Measurements from ENCODE around the gene RBM20. TPM values are rescaled to one million over a fixed set of nuclear protein-coding genes. Genes with fewer than 3 reads are reported as not detected.

The RBM20 gene
- total RNA-seq, 1 experiment from 2014 or later = 0.06 TPM

DNA sequence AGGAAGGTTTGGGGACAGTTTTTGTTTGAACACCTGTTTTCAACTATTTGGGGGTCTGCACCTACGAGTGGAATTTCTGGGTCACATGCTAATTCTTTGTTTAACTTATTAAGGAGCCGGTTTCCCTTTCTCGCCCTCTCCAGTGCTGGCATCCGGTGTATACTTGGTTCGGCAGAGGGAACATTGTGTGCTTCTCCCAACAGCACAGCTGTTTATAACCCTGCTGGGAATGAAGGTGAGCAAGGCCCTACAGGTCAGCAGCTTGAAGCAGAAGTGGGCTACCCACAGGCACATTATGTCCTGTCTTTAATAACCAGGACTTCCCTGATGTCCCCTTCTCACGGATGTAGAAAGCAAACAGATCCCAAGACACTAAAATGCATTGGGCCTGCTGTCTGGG is 140.1 kb downstream of the RBM20 start:
- DNase-seq (ENCODE audit: low read depth) = no peak

DNA sequence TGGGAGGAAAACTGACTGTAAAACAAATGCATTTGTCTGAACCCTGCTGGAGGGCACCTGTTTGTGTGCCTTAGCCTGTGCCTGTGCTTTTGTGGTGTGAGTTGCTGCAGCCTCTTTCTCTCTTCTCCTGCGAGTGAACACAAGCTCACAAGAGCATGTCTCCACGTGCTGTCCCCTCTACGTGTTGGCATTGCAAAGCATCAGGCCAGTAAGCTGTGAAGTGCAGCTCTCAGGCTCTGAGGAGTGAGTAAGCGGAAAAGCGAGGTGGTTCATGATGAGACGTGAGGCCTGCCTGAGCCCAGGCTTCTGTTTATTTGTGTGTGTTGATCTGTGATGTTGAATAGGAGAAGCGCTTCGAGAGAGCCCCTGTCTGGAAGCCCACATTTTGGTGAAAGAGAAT is 142.0 kb downstream of the RBM20 start:
- no peak for DNase-seq (ENCODE audit: low read depth)

DNA sequence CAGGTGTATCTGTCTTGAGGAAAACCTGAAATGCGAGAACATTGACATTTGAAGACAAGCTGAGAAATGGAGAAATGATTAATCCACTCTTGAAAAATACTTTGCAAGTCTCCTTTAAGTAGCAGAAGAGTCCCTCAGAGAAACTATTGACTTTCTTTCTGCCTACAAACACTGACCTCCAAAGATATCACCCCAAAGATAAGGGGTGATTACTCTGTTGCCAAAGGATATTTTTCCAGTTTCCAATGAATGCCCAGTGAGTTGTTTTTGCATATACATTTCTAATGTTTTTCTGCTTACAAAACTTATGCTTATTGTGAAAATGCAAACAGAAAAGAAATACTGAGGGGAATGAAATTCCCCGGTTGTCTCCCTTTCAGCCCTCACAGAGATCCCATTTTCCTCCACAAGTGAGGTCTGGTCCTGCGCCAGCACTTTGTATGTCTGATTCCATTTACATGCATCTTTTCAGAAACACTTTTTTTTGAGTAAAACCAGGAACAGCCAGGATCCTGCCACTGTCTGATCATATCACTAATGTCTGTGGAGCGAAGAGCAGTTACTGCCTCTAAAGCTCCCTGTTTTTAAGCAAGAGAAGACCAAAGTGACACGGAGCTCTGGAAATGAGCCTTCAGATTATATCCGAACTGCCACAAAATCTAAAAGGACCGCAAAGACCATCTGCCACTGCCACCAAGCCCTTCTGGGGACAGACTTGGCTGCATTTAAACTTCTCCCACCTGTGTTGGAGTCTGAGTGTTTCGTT is 144.7 kb downstream of the RBM20 start:
- DNase-seq (ENCODE audit: low read depth) = no peak

DNA sequence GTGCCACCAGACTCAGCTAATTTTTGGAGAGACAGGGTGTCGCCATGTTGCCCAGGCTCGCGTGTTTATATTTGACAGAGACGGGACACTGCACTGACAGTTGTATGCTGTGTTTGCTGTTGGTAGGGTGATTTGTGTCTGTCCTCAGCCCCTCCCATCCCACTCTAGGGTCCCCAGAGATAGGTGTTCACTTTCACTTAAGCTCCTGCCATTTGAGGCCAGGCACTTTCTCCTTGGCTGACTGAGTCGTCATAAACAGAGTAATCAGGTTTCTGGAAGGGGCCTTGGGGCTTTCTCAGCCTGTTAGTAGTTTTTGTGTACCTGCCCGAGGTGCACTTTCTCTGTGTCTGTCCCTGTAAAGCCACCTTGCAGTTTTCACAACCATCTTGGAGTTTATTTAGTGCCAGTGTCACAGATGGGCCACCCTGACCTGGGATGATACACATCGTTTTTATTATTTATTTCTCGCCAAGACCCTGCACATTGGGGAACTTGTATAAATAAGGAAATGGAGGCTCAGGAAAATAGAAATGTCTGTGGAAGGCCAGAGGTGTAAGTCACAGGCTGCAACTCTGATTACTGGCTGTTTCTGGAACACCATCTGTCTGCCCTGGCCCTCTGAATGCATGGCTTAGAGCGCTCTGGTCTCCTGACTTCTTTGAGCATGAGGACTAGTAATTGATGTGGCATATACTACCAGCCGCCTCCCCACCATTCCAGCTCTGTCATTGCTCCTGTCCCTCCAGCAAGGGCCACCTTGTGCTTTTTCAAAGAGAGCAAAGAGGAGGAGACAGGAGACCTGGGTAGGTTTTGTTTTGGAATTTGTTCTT is 145.7 kb downstream of the RBM20 start:
- DNase-seq (ENCODE audit: low read depth) = no peak

DNA sequence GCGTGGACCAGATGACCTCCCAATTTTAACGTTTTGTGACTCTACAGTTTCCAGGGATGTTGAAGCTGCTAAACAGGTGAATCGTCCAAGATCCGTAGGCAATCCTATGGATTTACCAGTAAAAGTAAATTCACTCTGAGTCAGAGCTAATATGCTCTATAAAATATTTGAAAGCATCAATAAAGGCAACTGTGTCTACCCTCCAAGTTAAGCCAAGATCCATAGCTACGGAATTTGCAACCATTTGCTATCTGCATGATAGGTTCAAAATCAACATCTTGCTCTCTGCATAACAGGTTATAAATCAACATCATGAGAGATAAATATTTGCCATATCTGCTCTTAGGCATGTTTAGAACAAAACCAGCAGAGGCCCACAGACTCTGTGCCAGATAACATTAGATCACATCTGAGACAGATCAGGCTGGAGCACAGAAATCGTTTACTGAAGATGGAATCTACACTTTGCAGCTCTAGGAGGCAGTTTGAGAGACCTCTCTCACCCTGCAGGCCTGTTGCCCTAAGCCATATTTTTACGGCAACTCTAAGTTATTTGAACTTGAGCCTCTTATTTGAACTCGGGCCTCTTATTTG is 146.9 kb downstream of the RBM20 start:
- DNase-seq (ENCODE audit: low read depth) = no peak

DNA sequence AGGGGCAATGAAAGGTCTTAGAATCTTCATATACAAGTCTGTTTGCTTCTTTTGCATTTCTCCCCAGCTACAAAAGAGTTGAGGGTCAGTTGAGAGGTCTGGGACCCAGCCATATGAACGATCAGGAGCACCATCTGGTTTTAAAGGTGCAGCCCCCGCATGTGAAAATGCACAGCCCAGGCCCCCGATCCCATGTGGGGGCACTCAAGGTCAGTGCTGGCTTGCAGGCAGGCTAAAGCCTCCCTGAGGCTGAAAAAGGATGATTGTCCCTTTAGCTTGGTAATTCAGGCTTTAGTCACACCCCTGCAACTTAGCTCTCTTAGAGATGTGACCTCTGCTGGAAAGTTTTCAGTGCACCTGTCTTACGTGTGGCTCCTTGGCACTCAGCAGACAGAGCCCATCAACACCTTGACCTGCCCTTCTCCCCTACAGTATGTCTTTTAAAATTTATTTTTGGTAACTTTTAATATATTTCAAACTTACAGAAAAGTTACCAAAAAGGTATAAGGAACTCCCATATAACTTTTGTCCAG is 147.5 kb downstream of the RBM20 start:
- DNase-seq (ENCODE audit: low read depth) = no peak

DNA sequence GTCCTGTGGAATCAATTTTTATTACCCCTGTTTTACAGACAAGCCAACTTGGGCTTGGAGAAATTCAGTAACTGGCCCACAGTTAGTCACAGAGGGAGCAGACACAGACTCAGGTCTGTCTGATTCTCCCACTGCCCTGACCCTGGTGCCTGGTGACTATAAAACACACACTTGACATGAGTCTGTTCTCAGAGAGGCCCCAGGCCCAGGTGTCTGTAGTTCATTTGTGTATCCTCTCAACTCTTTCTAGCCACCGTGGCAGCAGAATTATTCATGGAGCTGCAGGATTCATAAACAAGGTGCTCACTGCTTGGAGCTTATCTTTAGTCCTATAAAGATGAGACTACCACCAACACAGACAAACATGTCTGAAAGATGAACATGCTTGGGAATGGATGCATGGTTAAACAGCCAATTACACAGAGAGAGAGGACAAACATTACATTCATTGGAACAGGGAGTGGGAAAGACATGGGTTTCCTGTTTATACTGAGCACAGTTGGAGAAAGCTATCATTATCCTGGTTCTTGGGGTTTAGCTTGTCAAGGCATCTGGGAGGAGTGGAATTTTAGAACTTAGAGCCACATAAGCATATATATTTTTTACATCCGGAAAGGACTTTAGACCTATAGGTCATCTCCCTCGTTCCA is 148.5 kb downstream of the RBM20 start:
- no peak for DNase-seq (ENCODE audit: low read depth)

DNA sequence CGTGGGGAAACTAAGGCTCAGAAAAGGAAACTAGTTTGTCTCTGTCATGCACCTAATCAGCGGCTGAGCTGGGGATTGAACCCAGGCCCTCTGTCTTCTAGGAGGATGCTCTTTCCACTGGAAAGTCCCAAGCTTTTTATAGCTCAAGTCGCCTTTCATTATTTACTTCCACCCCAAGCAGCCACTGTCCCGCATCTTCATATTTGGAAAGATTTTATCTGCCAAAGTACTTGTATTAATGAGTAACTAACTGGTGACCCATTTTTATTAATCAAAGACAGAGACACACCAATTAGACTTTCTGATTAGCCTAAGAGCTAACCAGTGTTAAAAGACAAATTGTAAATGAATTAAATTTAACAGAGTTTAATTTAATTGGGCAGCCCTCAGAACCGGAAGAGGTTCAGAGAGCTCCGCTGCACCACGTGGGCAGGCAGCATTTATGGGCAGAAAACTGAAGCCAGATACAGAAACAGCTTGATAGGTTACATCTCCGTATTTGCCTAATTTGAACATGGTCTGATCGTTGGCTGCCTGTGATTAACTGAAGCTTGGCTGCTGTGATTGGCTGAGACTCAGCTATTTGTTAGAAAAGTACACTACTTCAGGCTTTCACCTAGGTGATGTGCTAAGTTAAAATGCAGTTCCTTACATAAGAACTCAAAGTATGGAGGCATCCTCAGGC is 149.1 kb downstream of the RBM20 start:
- no peak for DNase-seq (ENCODE audit: low read depth)

DNA sequence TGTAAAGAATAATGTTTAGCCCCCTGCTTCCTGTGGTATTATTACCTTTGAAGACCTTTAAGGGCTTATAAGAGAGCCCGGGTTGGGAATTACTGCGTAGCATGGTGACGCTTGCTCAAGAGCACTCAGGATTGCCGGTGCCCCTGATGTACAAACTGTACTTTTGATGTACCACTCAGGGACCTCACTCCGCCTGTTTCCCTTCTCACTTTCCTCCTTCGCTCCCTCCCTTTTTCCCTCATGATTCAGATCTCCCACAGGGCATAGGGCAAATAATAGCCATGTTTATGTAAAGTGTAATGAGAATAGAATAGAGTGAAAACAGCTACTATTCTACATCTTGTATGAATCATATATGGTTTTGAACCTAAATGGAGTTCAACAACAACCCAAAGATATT is 149.8 kb downstream of the RBM20 start:
- no peak for DNase-seq (ENCODE audit: low read depth)

DNA sequence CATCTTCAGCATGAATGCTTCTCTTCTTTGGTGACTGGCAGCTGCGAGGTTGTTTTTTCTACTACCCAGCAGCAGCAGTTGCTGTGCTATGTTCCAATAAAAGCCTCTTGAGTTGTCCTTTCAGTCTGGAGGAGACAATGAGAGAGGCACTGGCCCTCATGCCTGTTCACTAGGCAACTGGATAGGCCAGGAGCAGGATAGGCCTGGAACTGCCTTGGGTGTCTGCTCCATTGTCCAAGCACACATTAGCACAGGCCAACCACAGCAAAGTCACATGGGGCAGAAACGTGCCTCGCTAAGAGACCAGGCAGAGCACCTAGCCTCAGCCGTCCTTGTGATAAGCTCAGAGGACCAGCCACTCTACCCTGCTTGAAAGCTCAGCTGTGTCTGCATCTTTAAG is 150.7 kb downstream of the RBM20 start:
- no peak for DNase-seq (ENCODE audit: low read depth)

DNA sequence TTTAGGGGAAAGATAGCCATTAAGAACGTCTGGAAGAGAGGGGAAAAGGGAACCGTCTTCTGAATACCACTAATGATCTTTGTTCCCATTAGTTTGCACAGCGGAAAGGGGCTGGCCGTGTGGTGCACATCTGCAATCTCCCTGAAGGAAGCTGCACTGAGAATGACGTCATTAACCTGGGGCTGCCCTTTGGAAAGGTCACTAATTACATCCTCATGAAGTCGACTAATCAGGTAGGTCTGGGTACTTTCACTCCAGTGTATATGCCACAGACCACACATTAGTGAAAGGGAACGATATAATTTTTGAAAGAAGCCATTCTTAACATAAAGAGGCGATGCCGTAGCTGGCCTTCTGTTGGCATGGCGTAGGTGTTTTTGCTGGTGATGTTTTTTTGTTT is 153.3 kb downstream of the RBM20 start:
- DNase-seq (ENCODE audit: low read depth) = no peak

DNA sequence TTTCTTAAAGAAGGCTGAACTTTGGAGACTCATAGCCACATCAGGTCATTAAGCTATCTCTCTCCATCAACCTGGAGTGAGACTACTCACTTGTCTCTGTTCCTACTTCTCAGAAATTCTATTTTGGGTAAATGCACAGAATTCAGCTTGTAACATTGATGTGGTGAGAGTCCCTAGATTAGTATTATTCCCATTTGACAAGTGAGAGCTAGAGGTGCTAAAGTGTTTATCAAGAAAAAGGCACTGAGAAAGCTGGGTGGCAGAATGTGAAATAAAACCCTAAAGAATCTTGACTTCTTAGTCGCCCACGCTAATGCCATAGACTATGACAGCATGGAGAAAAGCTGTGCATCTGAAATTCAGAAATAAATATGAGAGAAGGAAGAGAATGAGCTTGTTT is 154.2 kb downstream of the RBM20 start:
- no peak for DNase-seq (ENCODE audit: low read depth)

DNA sequence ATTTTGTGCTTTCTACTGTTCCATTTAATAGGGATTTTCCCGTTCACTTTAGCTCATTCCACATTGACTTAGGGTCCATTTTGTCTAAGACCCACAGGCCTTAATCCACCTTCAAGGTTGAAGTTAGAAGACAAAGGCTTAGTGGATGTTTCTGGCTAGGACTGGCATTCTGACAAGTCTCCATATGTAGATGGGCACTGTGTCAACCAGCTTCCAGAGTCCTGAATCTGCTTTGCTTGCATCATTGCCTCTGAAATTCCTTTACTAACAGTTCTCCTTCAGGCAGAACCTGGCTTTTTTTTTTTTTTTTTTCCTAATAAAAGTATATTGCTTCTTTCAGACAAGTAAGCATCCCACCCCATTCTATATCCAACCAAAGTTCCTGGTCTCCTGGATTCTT is 158.0 kb downstream of the RBM20 start:
- DNase-seq (ENCODE audit: low read depth) = peak; percentile 34

DNA sequence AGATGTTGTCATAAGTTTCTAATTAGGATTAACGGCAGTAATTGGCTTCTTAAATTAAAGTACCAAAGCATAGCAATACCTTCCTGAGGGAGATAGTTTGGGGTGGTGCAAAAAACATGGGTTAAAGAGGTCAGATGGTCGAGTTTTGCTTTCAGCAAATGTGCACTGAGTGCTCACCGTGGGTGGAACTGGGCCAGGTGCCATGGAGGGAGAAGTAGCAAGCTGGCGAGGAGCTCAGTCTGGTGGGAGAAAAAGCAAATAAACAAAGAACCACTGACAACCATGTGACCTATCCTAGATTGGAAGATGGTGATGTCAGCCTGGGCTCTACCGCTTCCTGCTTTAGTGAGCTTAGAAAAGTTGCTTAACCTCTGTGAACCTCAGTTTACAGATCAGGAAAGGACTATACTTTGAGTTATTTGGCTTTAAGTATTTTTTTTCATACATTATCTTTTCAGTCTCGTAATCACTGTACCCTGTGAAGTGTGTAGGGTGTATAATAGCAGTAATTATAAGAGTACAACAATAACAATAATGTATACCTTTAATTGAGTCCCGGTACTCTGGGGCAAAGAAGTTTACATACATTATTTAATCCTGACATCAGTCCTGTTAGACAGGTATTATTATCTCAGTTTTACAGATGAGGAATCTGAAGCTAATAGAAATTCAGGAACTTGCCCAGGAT is 158.6 kb downstream of the RBM20 start:
- peak; percentile 92 for DNase-seq (ENCODE audit: low read depth)

DNA sequence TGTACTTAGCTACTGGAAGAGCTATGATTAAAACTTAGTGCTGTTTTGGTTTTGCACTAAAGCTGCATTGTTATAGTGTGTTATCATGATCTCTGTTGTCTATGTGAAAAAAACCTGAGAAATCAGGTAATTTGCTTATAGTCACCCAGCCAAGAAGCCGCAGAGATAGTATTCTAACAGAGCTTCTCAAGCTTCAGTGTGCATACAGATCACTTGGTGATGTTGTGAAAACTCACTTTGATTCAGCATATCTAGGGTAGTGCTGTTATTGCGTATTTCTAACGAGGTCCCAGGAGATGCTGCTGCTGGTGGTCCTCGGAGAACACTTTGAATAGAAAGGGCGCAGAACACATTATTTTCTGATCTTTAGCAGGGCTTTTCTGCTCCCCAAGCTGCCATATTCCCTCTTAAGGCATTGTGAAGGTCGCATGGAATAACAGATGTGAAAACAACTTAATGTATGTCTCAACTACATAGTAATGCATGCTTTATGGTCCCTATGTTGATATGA is 159.2 kb downstream of the RBM20 start:
- no peak for DNase-seq (ENCODE audit: low read depth)

DNA sequence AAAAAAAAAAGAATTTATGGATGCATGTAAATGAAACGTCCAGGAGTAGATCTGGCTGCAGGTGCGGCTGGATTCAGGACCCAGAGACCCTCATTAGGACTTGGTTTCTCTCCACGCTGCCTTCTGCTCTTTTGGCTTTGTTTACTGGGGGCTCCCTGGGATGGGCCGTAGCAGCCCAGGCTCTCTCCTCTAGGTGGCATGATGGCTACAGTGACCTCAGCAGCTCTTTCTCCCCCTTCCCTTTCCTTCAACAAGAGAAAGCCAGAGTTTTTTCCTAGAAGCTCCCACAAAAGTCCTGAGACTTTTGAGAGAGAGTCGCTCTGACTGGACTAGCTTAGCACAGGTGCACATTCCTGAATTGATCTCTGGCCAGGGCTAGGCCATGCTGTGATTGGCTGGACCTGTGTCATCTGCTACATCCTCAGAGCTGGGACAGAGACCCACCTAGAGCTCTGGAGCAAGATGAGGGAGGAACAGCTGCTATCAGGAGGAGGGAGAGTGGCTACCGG is 159.7 kb downstream of the RBM20 start:
- DNase-seq (ENCODE audit: low read depth) = peak; percentile 50

DNA sequence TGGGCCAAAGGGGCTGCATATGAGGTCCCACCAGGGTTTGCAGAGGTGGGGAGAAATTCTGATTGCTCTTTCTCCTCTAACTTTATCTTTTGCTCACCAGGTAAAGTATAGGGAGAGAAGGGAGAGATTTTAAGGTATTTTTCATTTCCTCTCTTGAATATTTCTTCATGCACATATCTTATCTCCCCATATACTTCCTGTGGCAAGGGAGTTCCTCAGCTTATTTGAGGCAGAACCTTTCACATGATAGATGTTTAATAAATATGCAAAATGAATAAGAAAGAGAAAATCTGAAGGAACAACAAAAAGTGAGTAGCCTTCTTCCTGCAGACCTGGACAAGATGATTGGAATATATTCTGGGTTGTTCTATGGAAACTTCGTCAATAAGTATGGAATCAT is 160.2 kb downstream of the RBM20 start:
- no peak for DNase-seq (ENCODE audit: low read depth)

DNA sequence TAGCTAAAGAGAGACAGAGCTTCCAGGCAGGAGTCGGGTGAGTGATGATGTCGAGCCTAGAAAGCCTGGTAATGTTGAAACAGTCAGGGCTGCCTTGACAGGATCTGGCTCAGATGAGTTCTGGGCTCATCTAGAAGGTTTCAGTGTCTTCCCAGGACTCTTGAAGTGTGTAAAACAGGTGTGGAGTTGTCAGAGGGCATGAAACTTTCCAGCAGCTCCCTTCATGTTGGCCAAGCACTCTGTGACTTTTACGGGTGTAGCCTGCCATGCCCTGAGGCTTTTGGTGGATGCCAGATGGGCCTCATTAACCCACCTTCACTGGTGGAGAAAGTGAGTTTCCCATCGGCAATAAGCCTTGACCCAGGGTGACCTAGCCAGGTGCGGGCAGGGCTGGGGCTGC is 161.2 kb downstream of the RBM20 start:
- DNase-seq (ENCODE audit: low read depth) = no peak

DNA sequence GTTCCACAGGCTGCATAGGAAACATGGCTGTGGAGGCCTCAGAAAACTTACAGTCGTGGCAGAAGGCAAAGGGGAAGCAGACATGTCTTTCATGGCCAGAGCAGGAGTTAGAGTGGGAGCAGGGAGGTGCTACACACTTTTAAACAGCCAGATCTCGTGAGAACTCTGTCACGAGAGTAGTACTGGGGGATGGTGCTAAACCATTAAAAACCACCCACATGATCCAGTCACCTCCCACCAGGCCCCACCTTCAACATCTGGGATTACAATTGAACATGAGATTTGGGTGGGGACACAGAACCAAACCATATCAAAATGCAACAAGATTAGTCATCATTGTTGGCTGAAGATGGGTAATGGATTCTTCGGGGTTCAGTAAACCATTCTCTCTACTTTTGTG is 162.2 kb downstream of the RBM20 start:
- no peak for DNase-seq (ENCODE audit: low read depth)

DNA sequence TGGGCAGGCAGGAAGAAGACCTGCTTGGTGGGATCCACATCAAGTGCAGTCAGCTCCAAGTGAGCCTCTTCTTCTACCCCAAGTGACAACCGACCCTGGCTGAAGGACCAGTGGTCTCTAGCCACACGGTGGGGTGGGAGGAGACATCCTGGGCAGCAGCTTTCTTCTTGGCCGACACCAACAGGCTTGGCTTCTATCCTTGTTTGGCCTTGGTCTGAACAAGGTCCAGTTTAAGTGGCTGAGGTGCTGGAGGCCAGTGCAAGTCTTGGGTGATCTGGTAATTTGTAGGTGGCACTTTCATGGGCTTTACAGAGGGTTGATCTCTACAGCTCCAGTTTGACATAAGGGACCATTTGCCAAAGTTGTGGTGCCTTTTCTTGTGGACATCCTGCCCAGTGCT is 164.0 kb downstream of the RBM20 start:
- DNase-seq (ENCODE audit: low read depth) = no peak
